Lung (tissue), 12 donors: ENCODE measurements around the gene VMAC. TPM values are rescaled to one million over a fixed set of nuclear protein-coding genes. Genes with fewer than 3 reads are reported as not detected.

ENCODE experiments used
- ATAC-seq: fragments of 200-7000 bp; cut with Tn5 transposase; one replicate; pipeline ENCODE4 v1.9.1; 2020; ENCODE audit warnings: moderate number of reproducible peaks; ENCODE audit not compliant: insufficient read depth, low FRiP score
- DNase-seq, 3 donors: peaks; one replicate each; pipeline ENCODE4 v3.0.0-alpha.2; 2013 to 2017
- H3K27ac ChIP-seq, 2 donors: one replicate each; pipeline ENCODE4 v1.5.1; 2013; ENCODE audit warnings: mild to moderate bottlenecking in 2 of 2, moderate library complexity in 2 of 2, control low read depth in 1 of 2, inconsistent platforms in 1 of 2, low read depth in 1 of 2, low read length in 1 of 2
- H3K27me3 ChIP-seq, 3 donors: one replicate each; pipeline ENCODE4 v1.5.1; 2013; ENCODE audit warnings: low read length in 2 of 3; ENCODE audit not compliant: control insufficient read depth in 3 of 3, insufficient read depth in 3 of 3
- H3K36me3 ChIP-seq, 4 donors: one replicate each; pipeline ENCODE4 v1.5.1; 2013; ENCODE audit warnings: low read length in 4 of 4, mild to moderate bottlenecking in 1 of 4, moderate library complexity in 1 of 4; ENCODE audit not compliant: control insufficient read depth in 4 of 4, insufficient read depth in 4 of 4
- H3K4me1 ChIP-seq, 5 donors: one replicate each; pipeline ENCODE4 v1.5.1; 2013; ENCODE audit warnings: low read length in 5 of 5, mild to moderate bottlenecking in 2 of 5, moderate library complexity in 1 of 5; ENCODE audit not compliant: control insufficient read depth in 5 of 5, insufficient read depth in 5 of 5
- H3K4me3 ChIP-seq: one replicate; pipeline ENCODE4 v1.5.1; 2013; ENCODE audit warnings: mild to moderate bottlenecking, control low read depth, moderate library complexity
- H3K9ac ChIP-seq, 2 donors: one replicate each; pipeline ENCODE4 v1.5.1; 2013; ENCODE audit warnings: low read length in 2 of 2, control low read depth in 1 of 2; ENCODE audit not compliant: insufficient read depth in 1 of 2
- H3K9me3 ChIP-seq, 4 donors: one replicate each; pipeline ENCODE4 v1.5.1; 2013; ENCODE audit warnings: low read length in 3 of 4, mild to moderate bottlenecking in 1 of 4, moderate library complexity in 1 of 4; ENCODE audit not compliant: control insufficient read depth in 4 of 4, insufficient read depth in 3 of 4
- WGBS, 2 donors: extraction: QIAGEN DNeasy Blood & Tissue Kit; methylation state at CpG; one replicate each; pipeline ENCODE4 v1.1.7; 2013; 5-methylcytosine and 5-hydroxymethylcytosine counted together
- polyA plus RNA-seq, 2 donors: library from polyadenylated mRNA; stranded (reverse); fragments of 200-250 nt; gene quantifications; one replicate each; pipeline ENCODE4 v1.2.1, GENCODE V29; 2013
- total RNA-seq, 2 donors: library from RNA; depleted of rRNA in 1 of 2; stranded (reverse); fragments of >200 nt in 1 of 2; gene quantifications; one replicate each; pipeline ENCODE4 v1.2.1, GENCODE V29; 2014 to 2021
- TF ChIP-seq, protein P1 (sequence below): IDR thresholded peaks from 2 replicates; pipeline ENCODE4 v1.5.1; 2012; ENCODE audit warnings: mild to moderate bottlenecking; ENCODE audit errors: control extremely low read depth, extremely low read depth
- donor health status: control.
- donor health status: control.
- donor health status: Bipolar disorder and iron deficiency.
- donor health status: healthy.
- donor health status: DM: yes; HTN: yes; CAD: no.

The VMAC gene
- total and polyA plus RNA-seq, 4 donors = 3.3 to 7.2 (median 5.7) TPM

- Histone ChIP-seq H3K9me3 (no peaks in the 10 kb centered on the region), H3K4me3 (no peak overlapping the region), H3K4me1 (peaks cover 0 to 9% (median 0%) of the 10 kb centered on the region in 5 donors), H3K36me3 (peaks cover 0 to 13% (median 3%) of the 10 kb centered on the region in 4 donors), H3K9ac (no peak overlapping the region), H3K27me3 (no peaks in the 10 kb centered on the region), H3K27ac (no peak overlapping the region)
- WGBS, 2 donors = 84 to 100% methylated on average over 1 of the region's 1 CpG
- no peak for DNase-seq
- no peak for ATAC-seq
- TF ChIP-seq, protein P1, sequence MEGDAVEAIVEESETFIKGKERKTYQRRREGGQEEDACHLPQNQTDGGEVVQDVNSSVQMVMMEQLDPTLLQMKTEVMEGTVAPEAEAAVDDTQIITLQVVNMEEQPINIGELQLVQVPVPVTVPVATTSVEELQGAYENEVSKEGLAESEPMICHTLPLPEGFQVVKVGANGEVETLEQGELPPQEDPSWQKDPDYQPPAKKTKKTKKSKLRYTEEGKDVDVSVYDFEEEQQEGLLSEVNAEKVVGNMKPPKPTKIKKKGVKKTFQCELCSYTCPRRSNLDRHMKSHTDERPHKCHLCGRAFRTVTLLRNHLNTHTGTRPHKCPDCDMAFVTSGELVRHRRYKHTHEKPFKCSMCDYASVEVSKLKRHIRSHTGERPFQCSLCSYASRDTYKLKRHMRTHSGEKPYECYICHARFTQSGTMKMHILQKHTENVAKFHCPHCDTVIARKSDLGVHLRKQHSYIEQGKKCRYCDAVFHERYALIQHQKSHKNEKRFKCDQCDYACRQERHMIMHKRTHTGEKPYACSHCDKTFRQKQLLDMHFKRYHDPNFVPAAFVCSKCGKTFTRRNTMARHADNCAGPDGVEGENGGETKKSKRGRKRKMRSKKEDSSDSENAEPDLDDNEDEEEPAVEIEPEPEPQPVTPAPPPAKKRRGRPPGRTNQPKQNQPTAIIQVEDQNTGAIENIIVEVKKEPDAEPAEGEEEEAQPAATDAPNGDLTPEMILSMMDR = no peak
Measured at GRCh38 chr19:5910638-5910907, 5.9 kb downstream of the VMAC start.

DNA sequence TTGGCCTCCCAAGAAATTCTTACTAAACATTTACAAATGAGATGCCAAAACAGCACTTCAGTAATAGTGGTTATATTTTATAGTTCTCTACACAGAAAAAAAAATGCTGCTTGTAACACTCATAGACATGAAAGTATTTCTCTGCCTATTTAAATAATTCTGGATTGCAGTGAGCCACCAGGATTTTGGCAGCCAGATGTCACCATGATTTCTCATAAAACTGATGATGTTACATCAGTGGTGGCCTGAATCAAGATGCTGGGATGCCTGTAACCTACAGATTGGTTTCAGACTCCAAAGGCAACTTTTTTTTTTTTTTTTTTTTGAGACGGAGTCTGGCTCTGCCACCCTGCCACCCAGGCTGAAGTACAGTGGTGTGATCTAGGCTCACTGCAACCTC is 6.7 kb downstream of the VMAC start:
- WGBS, 2 donors = 81 to 90% methylated on average over 1 of the region's 1 CpG
- Histone ChIP-seq H3K27ac (no peak overlapping the region), H3K36me3 (peaks cover 0 to 19% (median 6%) of the 10 kb centered on the region in 4 donors), H3K9ac (no peak overlapping the region), H3K4me3 (no peak overlapping the region), H3K9me3 (no peaks in the 10 kb centered on the region), H3K27me3 (no peaks in the 10 kb centered on the region), H3K4me1 (peaks cover 0 to 11% (median 4%) of the 10 kb centered on the region in 5 donors)
- no peak for ATAC-seq
- no peak for DNase-seq
- TF ChIP-seq, protein P1 = no peak

DNA sequence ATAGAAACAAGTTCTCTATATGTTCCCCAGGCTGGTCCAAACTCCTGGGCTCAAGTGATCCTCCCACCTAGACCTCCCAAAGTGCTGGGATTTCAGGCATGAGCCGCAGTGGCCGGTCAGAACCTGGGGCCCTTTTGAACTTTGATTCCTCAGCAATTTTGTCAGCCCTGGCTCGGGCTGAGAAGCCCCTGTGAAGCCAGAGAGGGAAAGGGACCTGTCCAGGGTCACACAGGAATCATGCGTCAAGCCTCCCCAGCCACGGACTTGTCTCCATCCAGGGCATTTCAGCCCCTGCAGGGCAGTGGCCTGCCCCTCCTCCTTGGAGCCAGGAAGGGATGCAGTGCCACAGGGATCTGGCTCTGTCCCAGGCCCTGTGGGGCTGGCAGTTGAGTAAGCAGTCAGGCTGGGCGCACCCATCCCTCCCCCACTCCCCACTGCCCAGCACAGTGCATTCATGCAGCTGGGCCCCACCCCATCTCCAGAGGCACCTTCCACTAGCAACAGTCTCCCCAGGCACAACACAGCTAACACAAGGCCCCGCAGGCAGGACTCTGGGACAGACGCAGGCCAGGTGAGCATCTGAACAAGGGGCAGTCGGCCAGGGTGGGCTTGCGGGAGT is 9.2 kb downstream of the VMAC start, which contains the start of gene CAPS:
TSS of gene CAPS (plus strand) at position 516 of the 619 bp plus-strand sequence. CDS start 153 bp downstream, outside the sequence.
- DNase-seq (peak in 1 of 3 donors; percentile 38), ATAC-seq (peak; percentile 48)
- 73 to 86% methylated on average over 10 of the region's 10 CpGs for WGBS, 2 donors

More for the DNA sequence above, 9.2 kb downstream of the VMAC start, which contains the start of gene CAPS:
- Histone ChIP-seq H3K36me3 (peaks cover 5 to 37% (median 19%) of the 10 kb centered on the region in 4 donors), H3K27ac (peak within 1 kb of the TSS; percentile 22 to 71), H3K4me3 (no peak within 1 kb of the TSS), H3K4me1 (peaks cover 0 to 13% (median 4%) of the 10 kb centered on the region in 5 donors), H3K9ac (no peak within 1 kb of the TSS), H3K9me3 (no peaks in the 10 kb centered on the region), H3K27me3 (no peaks in the 10 kb centered on the region)
- TF ChIP-seq, protein P1 = no peak
